Thoracic aorta (tissue), 2 donors: ENCODE measurements around the gene XCL1. TPM values are rescaled to one million over a fixed set of nuclear protein-coding genes. Genes with fewer than 3 reads are reported as not detected.

ENCODE experiments used
- ATAC-seq: fragments of 150-250 bp; one replicate; pipeline ENCODE4 v1.8.0; 2017; ENCODE audit warnings: low read depth; ENCODE audit not compliant: insufficient number of reproducible peaks, low FRiP score
- DNase-seq: peaks from one replicate; pipeline ENCODE4 v3.0.0-alpha.2; 2020; ENCODE audit warnings: low spot score
- H3K27ac ChIP-seq, 2 donors: fragments of 200-600 bp; sonication (generic); 1 replicate in 1 of 2; 2 replicates in 1 of 2; pipeline ENCODE4 v1.5.1; 2016; ENCODE audit warnings: mild to moderate bottlenecking in 2 of 2, moderate library complexity in 2 of 2
- H3K27me3 ChIP-seq: fragments of 200-600 bp; sonication (generic); replicated peaks from 2 replicates; pipeline ENCODE4 v1.6.0; 2016; ENCODE audit warnings: mild to moderate bottlenecking; ENCODE audit not compliant: insufficient read depth
- H3K36me3 ChIP-seq: fragments of 200-600 bp; sonication (generic); one replicate; pipeline ENCODE4 v1.5.1; 2016
- H3K4me1 ChIP-seq, 2 donors: fragments of 200-600 bp; sonication (generic); 1 replicate in 1 of 2; 2 replicates in 1 of 2; pipeline versions ENCODE4 v1.5.1 to v1.6.0; 2016; ENCODE audit warnings: low read depth in 2 of 2, mild to moderate bottlenecking in 1 of 2; ENCODE audit not compliant: control insufficient read depth in 1 of 2
- H3K4me3 ChIP-seq: fragments of 200-600 bp; sonication (generic); 2 replicates; pipeline ENCODE4 v1.5.1; 2016; ENCODE audit warnings: mild to moderate bottlenecking
- H3K9me3 ChIP-seq: fragments of 200-600 bp; sonication (generic); 2 replicates; pipeline ENCODE4 v1.5.1; 2016
- CTCF ChIP-seq: fragments of 200-600 bp; sonication (generic); IDR thresholded peaks from one replicate; pipeline ENCODE4 v1.5.1; 2019; ENCODE audit warnings: antibody characterized with exemption
- total RNA-seq, 2 donors: library from RNA; depleted of rRNA; stranded (reverse); fragments of >200 nt; gene quantifications; one replicate each; pipeline versions ENCODE4 v1.1.0 to v1.2.3, GENCODE V29; 2016

The XCL1 gene
- total RNA-seq, 2 donors from 2014 or later, result 0.54 TPM; not detected in 1

GRCh38 chr1:168550971-168551370 lies 25.4 kb upstream of the XCL1 start:
- no peak for TF ChIP-seq CTCF

GRCh38 chr1:168551688-168552087 lies 24.7 kb upstream of the XCL1 start:
- Histone ChIP-seq H3K27me3 (no peaks in the 10 kb centered on the region), H3K36me3 (no peaks in the 10 kb centered on the region), H3K9me3 (peaks cover 3% of the 10 kb centered on the region), H3K4me1 (no peaks in the 10 kb centered on the region), H3K4me3 (no peak overlapping the region), H3K27ac (no peak overlapping the region)
- TF ChIP-seq CTCF, result no peak
- ATAC-seq, result no peak
- no peak for DNase-seq

More at GRCh38 chr1:168550971-168551370, 25.4 kb upstream of the XCL1 start:
- H3K9me3 ChIP-seq, result peaks cover 3% of the 10 kb centered on the region
- H3K4me3 ChIP-seq, result no peak overlapping the region
- H3K36me3 ChIP-seq, result no peaks in the 10 kb centered on the region
- no peaks in the 10 kb centered on the region for H3K4me1 ChIP-seq
- no peak overlapping the region for H3K27ac ChIP-seq
- H3K27me3 ChIP-seq, result no peaks in the 10 kb centered on the region
- ATAC-seq, result no peak
- DNase-seq, result no peak

GRCh38 chr1:168552961-168553360 lies 23.4 kb upstream of the XCL1 start:
- no peaks in the 10 kb centered on the region for H3K36me3 ChIP-seq
- ATAC-seq, result no peak
- H3K4me1 ChIP-seq, result no peaks in the 10 kb centered on the region
- DNase-seq, result no peak
- H3K27ac ChIP-seq, result no peak overlapping the region
- H3K4me3 ChIP-seq, result no peak overlapping the region
- no peaks in the 10 kb centered on the region for H3K27me3 ChIP-seq
- H3K9me3 ChIP-seq, result peaks cover 3% of the 10 kb centered on the region
- no peak for TF ChIP-seq CTCF

- ATAC-seq (no peak), DNase-seq (no peak)
- no peaks in the 10 kb centered on the region for H3K4me1 ChIP-seq
- peaks cover 3% of the 10 kb centered on the region for H3K9me3 ChIP-seq
- H3K4me3 ChIP-seq, result no peak overlapping the region
- no peaks in the 10 kb centered on the region for H3K27me3 ChIP-seq
- no peaks in the 10 kb centered on the region for H3K36me3 ChIP-seq
- no peak overlapping the region for H3K27ac ChIP-seq
- TF ChIP-seq CTCF, result no peak
Observed at GRCh38 chr1:168553680-168554553, 22.5 kb upstream of the XCL1 start.

GRCh38 chr1:168554603-168555483 lies 21.6 kb upstream of the XCL1 start:
- no peak overlapping the region for H3K27ac ChIP-seq
- H3K4me1 ChIP-seq, result no peaks in the 10 kb centered on the region
- no peaks in the 10 kb centered on the region for H3K27me3 ChIP-seq
- ATAC-seq (no peak), DNase-seq (no peak)
- H3K4me3 ChIP-seq, result no peak overlapping the region
- H3K9me3 ChIP-seq, result no peaks in the 10 kb centered on the region
- no peak for TF ChIP-seq CTCF
- H3K36me3 ChIP-seq, result no peaks in the 10 kb centered on the region
